Measurements from ENCODE around the gene SPINT2.

Gene SPINT2

GRCh38 chr19:38289955-38290354, 25.6 kb downstream of the SPINT2 start:
- Histone ChIP-seq H3K79me2 (ENCODE audit: insufficient read depth, low read length) (no peaks in the 10 kb centered on the region), H3K36me3 (ENCODE audit: insufficient read depth, low read length) (peaks cover 61% of the 10 kb centered on the region), H3K4me1 (ENCODE audit: insufficient read depth, low read length, severe bottlenecking) (no peaks in the 10 kb centered on the region), H3K27ac (ENCODE audit: low read depth, low read length, poor library complexity, severe bottlenecking) (no peak overlapping the region), H3K4me3 (ENCODE audit: low read depth, low read length, poor library complexity, severe bottlenecking) (no peak overlapping the region), H3F3A (ENCODE audit: insufficient read depth, low read length) (no peaks in the 10 kb centered on the region), H3K4me2 (ENCODE audit: low read length) (no peak overlapping the region), H3K9me3 (ENCODE audit: low read length) (no peaks in the 10 kb centered on the region), H3K9ac (ENCODE audit: low read length) (no peak overlapping the region), H3K27me3 (ENCODE audit: insufficient read depth, low read length) (no peaks in the 10 kb centered on the region), H4K20me1 (ENCODE audit: insufficient read depth, low read length) (no peaks in the 10 kb centered on the region), H3K9me2 (ENCODE audit: low read depth, low read length) (no peaks in the 10 kb centered on the region), H2AFZ (ENCODE audit: low read length) (no peak overlapping the region)
- TF ChIP-seq CTCF (IDR thresholded peaks at IDR 0.05; ENCODE audit: low read length) (no peak), EZH2 (IDR thresholded peaks at IDR 0.05; ENCODE audit: borderline replicate concordance, low read length) (no peak)

GRCh38 chr19:38290631-38291147, 26.3 kb downstream of the SPINT2 start:
- Histone ChIP-seq H3K9me3 (ENCODE audit: low read length) (no peaks in the 10 kb centered on the region), H3F3A (ENCODE audit: insufficient read depth, low read length) (no peaks in the 10 kb centered on the region), H3K79me2 (ENCODE audit: insufficient read depth, low read length) (no peaks in the 10 kb centered on the region), H3K27ac (ENCODE audit: low read depth, low read length, poor library complexity, severe bottlenecking) (no peak overlapping the region), H2AFZ (ENCODE audit: low read length) (no peak overlapping the region), H3K27me3 (ENCODE audit: insufficient read depth, low read length) (no peaks in the 10 kb centered on the region), H4K20me1 (ENCODE audit: insufficient read depth, low read length) (no peaks in the 10 kb centered on the region), H3K9me2 (ENCODE audit: low read depth, low read length) (no peaks in the 10 kb centered on the region), H3K4me2 (ENCODE audit: low read length) (no peak overlapping the region), H3K4me3 (ENCODE audit: low read depth, low read length, poor library complexity, severe bottlenecking) (no peak overlapping the region), H3K4me1 (ENCODE audit: insufficient read depth, low read length, severe bottlenecking) (no peaks in the 10 kb centered on the region), H3K9ac (ENCODE audit: low read length) (no peak overlapping the region), H3K36me3 (ENCODE audit: insufficient read depth, low read length) (peaks cover 54% of the 10 kb centered on the region)
- TF ChIP-seq EZH2 (IDR thresholded peaks at IDR 0.05; ENCODE audit: borderline replicate concordance, low read length) (no peak), CTCF (IDR thresholded peaks at IDR 0.05; ENCODE audit: low read length) (no peak)

- Histone ChIP-seq H3K4me3 (ENCODE audit: low read depth, low read length, poor library complexity, severe bottlenecking) (no peak overlapping the region), H3F3A (ENCODE audit: insufficient read depth, low read length) (no peaks in the 10 kb centered on the region), H3K27me3 (ENCODE audit: insufficient read depth, low read length) (no peaks in the 10 kb centered on the region), H3K27ac (ENCODE audit: low read depth, low read length, poor library complexity, severe bottlenecking) (no peak overlapping the region), H3K79me2 (ENCODE audit: insufficient read depth, low read length) (no peaks in the 10 kb centered on the region), H3K4me2 (ENCODE audit: low read length) (no peak overlapping the region), H3K9me2 (ENCODE audit: low read depth, low read length) (no peaks in the 10 kb centered on the region), H2AFZ (ENCODE audit: low read length) (no peak overlapping the region), H4K20me1 (ENCODE audit: insufficient read depth, low read length) (no peaks in the 10 kb centered on the region), H3K36me3 (ENCODE audit: insufficient read depth, low read length) (peaks cover 51% of the 10 kb centered on the region), H3K9me3 (ENCODE audit: low read length) (no peaks in the 10 kb centered on the region), H3K4me1 (ENCODE audit: insufficient read depth, low read length, severe bottlenecking) (no peaks in the 10 kb centered on the region), H3K9ac (ENCODE audit: low read length) (no peak overlapping the region)
- TF ChIP-seq EZH2 (IDR thresholded peaks at IDR 0.05; ENCODE audit: borderline replicate concordance, low read length) (no peak), CTCF (IDR thresholded peaks at IDR 0.05; ENCODE audit: low read length) (no peak)
Observed at GRCh38 chr19:38291855-38292254, 27.5 kb downstream of the SPINT2 start.

All from OCI-LY1 (cell line).